Stomach smooth muscle (tissue), 2 donors: ENCODE measurements around the gene LRMDA.
A peak's percentile ranks its signal among the peaks of the same experiment; 100 is the strongest.

Experiments used
- H3K27ac ChIP-seq: one replicate; pipeline ENCODE4 v1.7.0; 2013; ENCODE audit warnings: mild to moderate bottlenecking, low read length, inconsistent platforms
- H3K27me3 ChIP-seq, 2 donors: one replicate each; pipeline ENCODE4 v1.7.0; 2013; ENCODE audit warnings: low read length in 2 of 2; ENCODE audit not compliant: insufficient read depth in 2 of 2, control insufficient read depth in 1 of 2
- H3K36me3 ChIP-seq, 2 donors: one replicate each; pipeline ENCODE4 v1.7.0; 2013; ENCODE audit warnings: low read length in 2 of 2; ENCODE audit not compliant: control insufficient read depth in 2 of 2, insufficient read depth in 2 of 2
- H3K4me1 ChIP-seq: one replicate; pipeline ENCODE4 v1.7.0; 2013; ENCODE audit warnings: low read length; ENCODE audit not compliant: control insufficient read depth, insufficient read depth
- H3K4me3 ChIP-seq, 2 donors: one replicate each; pipeline ENCODE4 v1.7.0; 2013; ENCODE audit warnings: low read length in 2 of 2
- H3K9ac ChIP-seq, 2 donors: one replicate each; pipeline ENCODE4 v1.7.0; 2013; ENCODE audit warnings: low read length in 2 of 2, mild to moderate bottlenecking in 1 of 2
- H3K9me3 ChIP-seq, 2 donors: one replicate each; pipeline ENCODE4 v1.7.0; 2013; ENCODE audit warnings: low read length in 2 of 2; ENCODE audit not compliant: control insufficient read depth in 2 of 2
- donor health status: healthy.
- donor health status: Pancreatic carcinoma.

LRMDA gene

DNA sequence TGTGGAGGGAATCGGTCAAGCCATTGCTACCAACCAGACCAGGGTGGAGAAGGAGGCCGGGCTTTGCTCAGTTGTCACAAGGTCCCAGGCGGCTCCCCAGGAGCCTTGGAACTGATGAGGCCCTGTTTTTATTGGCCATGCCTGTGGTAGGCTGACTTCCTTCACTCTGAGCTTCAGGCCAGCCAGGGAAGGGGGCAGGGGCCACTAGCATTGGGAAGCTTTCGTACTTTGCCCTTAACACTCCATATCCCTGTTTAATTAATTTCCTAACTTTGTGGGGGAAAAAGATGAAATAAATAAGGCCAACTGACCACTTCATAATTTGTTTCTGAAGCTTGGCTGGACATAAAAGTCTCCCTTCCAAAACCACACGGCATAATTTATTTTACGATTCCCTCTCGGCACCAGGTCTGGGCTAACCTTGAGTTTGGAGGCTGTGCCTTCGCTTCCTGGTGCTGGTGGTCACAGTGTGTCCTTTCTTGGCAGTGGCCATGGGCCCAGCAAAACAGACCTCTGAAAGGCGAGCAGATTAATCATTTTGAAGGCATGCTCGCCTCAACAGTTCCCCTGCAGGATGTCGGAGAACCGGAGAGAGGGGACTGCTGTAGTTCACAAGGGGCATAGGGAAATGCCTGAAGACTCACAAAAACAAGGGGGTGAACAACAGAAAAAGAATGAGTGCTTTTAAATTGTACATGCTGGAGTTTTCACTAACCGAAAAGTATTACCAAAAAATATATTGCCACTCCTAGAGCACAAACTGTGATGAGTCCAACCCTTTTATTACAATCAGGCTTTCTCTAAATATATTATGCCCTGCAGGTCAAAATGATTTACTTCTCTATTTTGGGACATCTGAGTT lies 966.0 kb downstream of the LRMDA start:
- peak overlapping the region; percentile 46 for H3K27ac ChIP-seq
- no peaks in the 10 kb centered on the region for H3K9me3 ChIP-seq
- H3K27me3 ChIP-seq = no peaks in the 10 kb centered on the region
- H3K4me3 ChIP-seq = peak overlapping the region; percentile 9 to 15
- peaks cover 13% of the 10 kb centered on the region for H3K4me1 ChIP-seq
- no peaks in the 10 kb centered on the region for H3K36me3 ChIP-seq
- no peak overlapping the region for H3K9ac ChIP-seq

DNA sequence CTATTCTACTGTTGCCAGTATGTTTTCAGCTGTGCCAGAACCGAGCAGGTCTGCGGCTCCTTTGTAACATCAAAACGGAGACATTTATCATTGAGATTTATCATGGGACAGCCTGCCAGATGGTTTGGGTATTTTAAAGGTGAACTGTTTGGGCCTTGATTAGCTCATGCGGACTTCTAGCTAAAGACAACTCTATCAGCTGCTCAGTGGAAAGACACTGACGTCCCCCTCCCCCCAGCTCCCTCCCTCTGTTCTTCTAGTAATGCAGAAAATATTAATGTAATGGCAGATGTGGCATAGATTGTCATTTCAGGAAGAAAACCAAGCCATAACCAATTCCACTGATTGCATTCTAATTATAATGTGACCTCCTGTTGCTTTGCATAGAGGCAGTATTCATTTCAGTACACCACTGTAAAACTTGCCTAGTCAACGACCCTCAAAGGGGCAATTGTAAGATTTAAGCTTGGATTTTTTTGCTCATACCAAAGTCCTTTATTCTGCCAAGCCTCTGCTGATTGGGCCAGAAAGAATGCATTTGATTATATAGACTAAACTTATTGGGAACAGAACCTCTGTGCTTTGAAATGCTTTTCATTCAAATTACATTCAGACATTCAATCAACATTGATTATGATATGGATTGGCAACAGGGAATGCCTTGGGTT lies 966.8 kb downstream of the LRMDA start:
- Histone ChIP-seq H3K4me1 (peaks cover 13% of the 10 kb centered on the region), H3K9me3 (no peaks in the 10 kb centered on the region), H3K9ac (no peak overlapping the region), H3K27ac (no peak overlapping the region), H3K27me3 (no peaks in the 10 kb centered on the region), H3K4me3 (peak overlapping the region; percentile 9 to 15), H3K36me3 (no peaks in the 10 kb centered on the region)

DNA sequence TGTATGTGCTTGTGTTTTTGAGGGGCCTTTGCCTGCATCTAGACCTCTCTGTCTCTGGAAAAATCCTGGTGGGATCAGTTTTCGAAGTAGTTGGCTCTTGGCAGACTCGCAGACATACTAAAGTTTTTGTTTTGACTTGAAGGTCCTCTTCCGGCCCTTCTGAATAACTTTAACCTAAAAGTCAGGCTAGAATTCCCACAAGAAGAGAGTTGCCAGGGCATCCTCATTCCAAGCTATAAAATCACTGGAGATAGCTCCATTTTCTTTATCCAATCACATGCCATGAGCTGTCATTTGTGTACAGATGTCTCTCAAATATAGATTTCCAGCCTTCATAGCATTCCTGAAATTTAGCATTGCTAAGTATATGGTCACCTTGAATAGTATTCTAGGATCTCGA lies 967.8 kb downstream of the LRMDA start:
- Histone ChIP-seq H3K27ac (no peak overlapping the region), H3K36me3 (no peaks in the 10 kb centered on the region), H3K9me3 (no peaks in the 10 kb centered on the region), H3K27me3 (no peaks in the 10 kb centered on the region), H3K4me3 (no peak overlapping the region), H3K4me1 (peaks cover 13% of the 10 kb centered on the region), H3K9ac (no peak overlapping the region)

DNA sequence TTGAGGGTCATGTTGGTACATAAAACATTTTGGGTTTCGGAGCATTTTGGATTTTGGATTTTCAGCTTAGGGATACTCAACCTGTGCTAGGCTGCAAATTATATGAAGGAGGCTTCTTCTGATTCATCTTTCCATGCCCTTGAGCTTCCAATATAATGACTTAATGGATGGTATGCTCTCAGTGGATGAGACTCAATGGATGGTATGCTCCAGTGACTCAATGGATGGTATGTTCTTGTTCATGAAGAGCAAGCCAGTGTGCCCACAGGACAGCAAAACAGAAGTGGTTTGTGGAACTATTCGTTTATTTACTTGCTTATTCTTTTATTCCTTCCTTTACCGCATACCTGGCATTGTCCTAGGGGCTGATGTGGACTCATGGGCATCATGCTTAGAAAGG lies 969.6 kb downstream of the LRMDA start:
- Histone ChIP-seq H3K27me3 (no peaks in the 10 kb centered on the region), H3K27ac (no peak overlapping the region), H3K9me3 (peaks cover 0 to 4% of the 10 kb centered on the region in 2 donors), H3K9ac (no peak overlapping the region), H3K4me1 (peaks cover 13% of the 10 kb centered on the region), H3K36me3 (no peaks in the 10 kb centered on the region), H3K4me3 (no peak overlapping the region)

DNA sequence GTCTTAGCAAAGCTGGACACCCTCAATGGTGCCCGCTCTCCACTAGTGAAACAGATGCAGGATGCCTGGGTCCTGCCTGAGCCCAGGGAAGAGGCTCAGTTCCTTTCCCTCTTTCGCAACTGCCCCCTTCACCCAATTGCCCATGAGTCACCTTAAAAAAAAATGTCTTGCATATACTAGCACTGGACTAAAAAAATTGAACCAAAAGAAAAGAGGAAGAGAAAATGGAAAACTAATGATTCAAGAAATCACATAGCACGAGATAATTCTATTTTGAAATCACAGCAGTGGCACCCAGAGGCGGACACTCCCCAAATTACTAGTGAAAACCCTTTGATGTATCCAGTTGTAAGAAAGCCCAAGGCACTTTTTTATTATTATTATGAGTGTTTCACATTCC lies 972.5 kb downstream of the LRMDA start:
- H3K9ac ChIP-seq = no peak overlapping the region

DNA sequence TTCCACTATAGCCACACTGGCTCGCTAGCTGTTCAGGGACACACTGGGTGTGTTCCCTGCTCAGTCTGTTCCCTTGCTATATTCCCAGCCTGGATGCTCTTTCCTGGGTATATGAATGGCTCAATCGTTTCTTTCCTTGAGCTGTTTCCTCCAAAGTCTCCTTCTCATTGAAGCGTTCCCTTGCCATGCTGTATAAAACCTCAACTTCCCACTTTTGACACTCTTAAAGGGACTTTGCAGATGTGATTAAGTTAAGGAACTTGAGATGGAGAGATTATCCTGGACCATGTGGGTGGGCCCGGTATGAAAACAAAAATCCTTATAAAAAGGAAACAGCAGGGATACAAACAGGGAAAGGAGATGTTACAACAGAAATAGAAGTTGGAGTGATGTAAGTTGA lies 973.1 kb downstream of the LRMDA start:
- Histone ChIP-seq H3K4me3 (no peak overlapping the region), H3K27me3 (no peaks in the 10 kb centered on the region), H3K27ac (no peak overlapping the region), H3K9me3 (peaks cover 0 to 4% of the 10 kb centered on the region in 2 donors), H3K4me1 (no peaks in the 10 kb centered on the region), H3K9ac (no peak overlapping the region), H3K36me3 (no peaks in the 10 kb centered on the region)

More for the DNA sequence above, 972.5 kb downstream of the LRMDA start:
- H3K27me3 ChIP-seq = no peaks in the 10 kb centered on the region
- no peak overlapping the region for H3K27ac ChIP-seq
- H3K36me3 ChIP-seq = no peaks in the 10 kb centered on the region
- H3K9me3 ChIP-seq = peaks cover 0 to 4% of the 10 kb centered on the region in 2 donors
- H3K4me1 ChIP-seq = no peaks in the 10 kb centered on the region
- no peak overlapping the region for H3K4me3 ChIP-seq

DNA sequence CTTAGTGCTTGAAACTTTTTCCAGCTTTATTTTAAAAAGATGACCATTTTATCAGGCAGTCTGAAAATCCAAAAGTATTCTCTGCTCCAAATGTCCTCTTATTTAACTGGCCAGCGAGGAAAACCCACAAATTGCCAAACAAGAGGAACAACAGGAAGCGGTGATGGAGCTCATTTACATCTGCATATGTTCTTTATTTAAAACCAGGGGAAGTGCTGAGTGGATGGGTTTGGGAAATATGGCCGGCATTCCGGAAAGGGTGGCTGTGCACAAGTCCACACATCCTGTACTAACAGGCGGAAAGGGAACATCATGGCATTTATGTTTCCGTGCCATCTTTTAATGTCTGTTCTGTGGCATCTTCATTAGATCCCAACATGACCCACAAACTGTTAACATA lies 974.5 kb downstream of the LRMDA start:
- Histone ChIP-seq H3K36me3 (no peaks in the 10 kb centered on the region), H3K27ac (no peak overlapping the region), H3K9ac (no peak overlapping the region), H3K4me3 (no peak overlapping the region), H3K9me3 (peaks cover 0 to 4% of the 10 kb centered on the region in 2 donors), H3K27me3 (no peaks in the 10 kb centered on the region), H3K4me1 (peaks cover 5% of the 10 kb centered on the region)

DNA sequence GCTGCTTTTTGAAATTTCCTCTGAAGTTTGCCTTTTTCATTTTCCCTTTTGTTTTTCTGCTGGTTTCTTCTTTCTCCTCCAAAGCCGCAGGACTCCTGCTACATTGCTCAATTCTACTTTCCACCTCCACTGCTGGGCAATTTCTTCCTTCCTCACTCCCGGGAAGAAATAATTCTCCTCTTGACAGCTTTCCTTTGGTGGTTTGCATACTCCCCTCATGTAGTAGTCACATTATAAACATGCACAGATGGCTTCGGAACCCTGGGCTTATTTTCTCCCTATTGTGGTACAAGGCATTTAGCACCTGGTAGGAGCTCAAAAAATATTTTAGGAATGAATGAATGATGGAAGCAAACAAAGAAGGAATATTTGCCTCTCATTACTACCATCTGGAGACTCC lies 977.2 kb downstream of the LRMDA start:
- no peak overlapping the region for H3K27ac ChIP-seq
- peaks cover 0 to 4% of the 10 kb centered on the region in 2 donors for H3K9me3 ChIP-seq
- H3K36me3 ChIP-seq = no peaks in the 10 kb centered on the region
- peaks cover 21% of the 10 kb centered on the region for H3K4me1 ChIP-seq
- no peak overlapping the region for H3K4me3 ChIP-seq
- no peak overlapping the region for H3K9ac ChIP-seq
- H3K27me3 ChIP-seq = no peaks in the 10 kb centered on the region

DNA sequence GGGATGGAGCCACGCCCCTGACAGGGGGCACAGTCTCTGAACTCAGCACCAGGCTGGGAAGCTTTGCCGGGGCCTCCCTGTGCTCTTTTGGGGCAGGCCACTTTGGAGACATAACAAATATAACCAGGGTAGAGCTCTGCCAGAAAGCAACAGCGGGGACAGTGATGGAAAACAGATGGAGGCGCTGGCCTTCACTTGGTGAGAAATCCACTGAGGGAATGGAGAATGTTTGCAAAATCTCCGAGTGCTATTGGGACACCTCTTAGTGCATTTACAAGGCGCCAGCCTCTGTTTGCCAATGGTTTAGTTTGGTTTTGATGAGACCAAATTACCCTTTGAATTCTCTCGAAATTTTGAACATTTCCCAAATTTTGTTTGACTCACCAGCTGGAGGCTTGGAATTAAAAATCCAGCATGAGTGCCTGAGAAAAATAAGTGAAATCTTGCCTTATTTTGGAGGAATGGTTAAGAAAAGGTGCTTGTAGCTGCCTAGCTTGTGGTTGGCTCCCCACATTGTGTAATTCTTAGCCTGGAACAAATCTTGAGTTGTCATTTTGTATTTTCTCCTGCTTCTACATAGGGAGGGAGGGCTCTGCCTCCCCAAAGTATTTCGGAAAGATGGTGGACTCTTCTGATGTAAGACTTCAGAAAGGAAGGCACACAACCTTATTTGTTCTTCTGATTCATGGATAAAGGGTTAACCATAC lies 980.5 kb downstream of the LRMDA start:
- H3K27ac ChIP-seq = peak overlapping the region; percentile 73

DNA sequence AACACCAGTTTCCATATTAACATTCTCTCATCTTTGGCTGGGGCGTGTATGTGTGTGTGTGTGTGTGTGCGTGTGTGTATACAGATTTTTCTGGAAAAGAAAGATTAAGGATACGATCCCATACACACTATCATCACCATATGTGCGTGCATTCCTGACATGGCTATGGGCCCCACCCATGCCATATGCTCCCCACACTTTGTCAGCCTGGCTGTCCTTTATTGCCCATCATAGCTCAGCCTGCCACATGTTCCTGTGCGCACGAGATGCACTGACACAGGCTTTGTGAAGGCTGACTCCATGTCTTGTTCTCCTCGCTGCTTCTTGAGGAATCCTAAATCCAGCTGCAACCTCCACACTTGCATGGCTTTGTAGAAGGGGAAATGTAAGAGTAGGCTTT lies 984.1 kb downstream of the LRMDA start:
- Histone ChIP-seq H3K27me3 (no peaks in the 10 kb centered on the region), H3K9ac (no peak overlapping the region), H3K4me3 (no peak overlapping the region), H3K9me3 (no peaks in the 10 kb centered on the region), H3K4me1 (peaks cover 18% of the 10 kb centered on the region), H3K27ac (no peak overlapping the region), H3K36me3 (no peaks in the 10 kb centered on the region)

More for the DNA sequence above, 980.5 kb downstream of the LRMDA start:
- Histone ChIP-seq H3K4me1 (peaks cover 21% of the 10 kb centered on the region), H3K36me3 (no peaks in the 10 kb centered on the region), H3K4me3 (peak overlapping the region; percentile 4 to 33), H3K9me3 (no peaks in the 10 kb centered on the region), H3K27me3 (no peaks in the 10 kb centered on the region), H3K9ac (no peak overlapping the region)
